CD4-positive, alpha-beta memory T cell (primary cell): ENCODE results near the gene GPR39. TPM values are rescaled to one million over a fixed set of nuclear protein-coding genes. Genes with fewer than 3 reads are reported as not detected.
"Not testable (repeated sequence)": the region's sequence is repeated elsewhere in the genome, so short reads cannot be mapped to it uniquely, and the experiment has no call there.

Experiments
- CTCF ChIA-PET: fragments of 350-600 bp; sonication (Branson Sonifier 250); formaldehyde crosslinking; loops from one replicate; lab custom pipeline; 2021; ENCODE audit warnings: inconsistent platforms; ENCODE audit not compliant: partially characterized antibody; lab: Charles Lee
- POLR2A ChIA-PET: fragments of 350-600 bp; sonication (Branson Sonifier 250); formaldehyde crosslinking; loops from one replicate; lab custom pipeline; 2021; ENCODE audit not compliant: partially characterized antibody; lab: Charles Lee
- DNase-seq, 5 donors: peaks; one replicate each; pipeline versions ENCODE4 v3.0.0 to v3.0.0-alpha.2; 2020 to 2022; ENCODE audit warnings: mixed read lengths in 1 of 5
- H3K27ac ChIP-seq: one replicate; pipeline ENCODE4 v1.7.0; 2013; ENCODE audit warnings: low read depth, low read length
- H3K27me3 ChIP-seq: 2 replicates; pipeline ENCODE4 v1.7.0; 2013; ENCODE audit warnings: mild to moderate bottlenecking, low read length, moderate library complexity; ENCODE audit not compliant: insufficient read depth
- H3K36me3 ChIP-seq: 2 replicates; pipeline ENCODE4 v1.7.0; 2013; ENCODE audit warnings: mild to moderate bottlenecking, low read length, moderate library complexity; ENCODE audit not compliant: insufficient read depth
- H3K4me1 ChIP-seq: 2 replicates; pipeline ENCODE4 v1.7.0; 2013; ENCODE audit warnings: mild to moderate bottlenecking, low read length, moderate library complexity; ENCODE audit not compliant: insufficient read depth
- H3K4me3 ChIP-seq, 2 donors: one replicate each; pipeline ENCODE4 v1.7.0; 2013; ENCODE audit warnings: low read length in 2 of 2, mild to moderate bottlenecking in 1 of 2
- H3K9me3 ChIP-seq, 2 donors: one replicate each; pipeline ENCODE4 v1.7.0; 2013; ENCODE audit warnings: low read length in 2 of 2, control low read depth in 1 of 2; ENCODE audit not compliant: control insufficient read depth in 1 of 2
- H3K27ac Mint-ChIP-seq, 7 donors: one replicate each; pipeline ENCODE4 v1.8.0; 2020 to 2021; ENCODE audit warnings: mixed read lengths in 7 of 7, mild to moderate bottlenecking in 6 of 7, inconsistent platforms in 3 of 7, moderate library complexity in 3 of 7
- H3K27me3 Mint-ChIP-seq, 2 donors: one replicate each; pipeline ENCODE4 v1.8.0; 2020 to 2021; ENCODE audit warnings: mixed read lengths in 2 of 2
- H3K36me3 Mint-ChIP-seq, 2 donors: one replicate each; pipeline ENCODE4 v1.8.0; 2020 to 2021; ENCODE audit warnings: mixed read lengths in 2 of 2, inconsistent platforms in 1 of 2, mild to moderate bottlenecking in 1 of 2
- H3K4me1 Mint-ChIP-seq, 4 donors: one replicate each; pipeline ENCODE4 v1.8.0; 2020 to 2021; ENCODE audit warnings: mixed read lengths in 4 of 4, mild to moderate bottlenecking in 1 of 4
- H3K4me3 Mint-ChIP-seq, 8 donors: one replicate each; pipeline ENCODE4 v1.8.0; 2020 to 2021; ENCODE audit warnings: mixed read lengths in 8 of 8, mild to moderate bottlenecking in 7 of 8, moderate library complexity in 6 of 8, inconsistent platforms in 3 of 8
- H3K9me3 Mint-ChIP-seq, 8 donors: one replicate each; pipeline ENCODE4 v1.8.0; 2020 to 2021; ENCODE audit warnings: mixed read lengths in 8 of 8, mild to moderate bottlenecking in 5 of 8, inconsistent platforms in 3 of 8, moderate library complexity in 1 of 8
- intact Hi-C: fragments of 100-400 bp; cut with micrococcal nuclease; formaldehyde crosslinking; loops from one replicate; pipeline ENCODE4 v1.15.1; 2023
- polyA plus RNA-seq, 2 donors: library from polyadenylated mRNA; unstranded; fragments of 300-500 nt; fragmentation: Illumina TruSeq; gene quantifications; one replicate each; pipeline ENCODE4 v1.2.3, GENCODE V29; 2021
- total RNA-seq, 2 experiments: library from RNA; stranded (reverse); gene quantifications; one replicate each; pipeline ENCODE4 v1.2.3, GENCODE V29; 2021

Gene GPR39
- total and polyA plus RNA-seq, 4 experiments from 2014 or later, result not detected

DNA sequence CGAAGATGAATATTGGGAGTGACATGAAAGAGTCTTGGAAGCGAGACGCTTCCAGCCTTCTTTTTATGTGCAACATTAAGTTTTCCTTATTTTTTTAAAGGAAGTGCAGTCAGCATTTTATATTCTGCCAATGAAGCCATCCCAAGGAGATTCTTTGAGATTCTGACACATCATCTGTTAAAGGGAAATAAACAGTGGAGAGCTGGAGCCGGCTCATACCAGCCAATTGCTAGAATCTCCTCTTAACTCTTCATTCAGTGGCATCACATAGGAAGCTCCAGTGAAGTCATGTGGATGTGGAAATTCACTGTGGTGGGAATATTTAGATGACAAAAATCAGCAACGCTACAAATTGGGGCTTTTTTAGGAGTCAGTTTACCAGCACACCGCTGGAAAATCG, 23.7 kb upstream of the GPR39 start:
- Mint-ChIP-seq H3K27ac (no peak overlapping the region), H3K4me1 (no peaks in the 10 kb centered on the region), H3K27me3 (peaks cover 0 to 1% of the 10 kb centered on the region in 2 donors), H3K9me3 (peaks cover 0 to 9% (median 4%) of the 10 kb centered on the region in 8 donors), H3K36me3 (no peaks in the 10 kb centered on the region), H3K4me3 (no peak overlapping the region)
- ChIA-PET CTCF (no interaction called here), POLR2A (no interaction called here)
- no peaks in the 10 kb centered on the region for H3K27me3 ChIP-seq
- no peaks in the 10 kb centered on the region for H3K9me3 ChIP-seq
- no peak overlapping the region for H3K27ac ChIP-seq
- no peaks in the 10 kb centered on the region for H3K36me3 ChIP-seq
- H3K4me1 ChIP-seq, result no peaks in the 10 kb centered on the region
- no peak overlapping the region for H3K4me3 ChIP-seq
- DNase-seq, result no peak
- intact Hi-C loops, result no loop called here

DNA sequence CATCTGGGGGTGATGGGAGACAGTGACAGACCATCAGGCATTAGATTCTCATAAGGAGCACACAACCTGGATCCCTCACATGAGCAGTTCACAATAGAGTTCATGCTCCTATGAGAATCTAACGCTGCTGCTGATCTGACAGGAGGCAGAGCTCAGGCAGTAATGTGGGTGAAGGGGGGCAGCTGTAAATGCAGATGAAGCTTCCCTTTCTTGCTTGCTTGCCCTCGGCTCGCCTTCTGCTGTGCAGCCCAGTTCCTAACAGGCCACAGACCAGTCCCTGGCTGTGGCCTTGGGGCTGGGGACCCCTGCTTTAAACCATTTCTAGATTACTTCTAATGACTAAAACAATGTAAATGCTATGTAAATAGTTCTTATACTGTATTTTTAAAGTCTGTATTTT, 19.6 kb upstream of the GPR39 start:
- CTCF ChIA-PET, H3K4me1 Mint-ChIP-seq, H3K27ac ChIP-seq, POLR2A ChIA-PET, H3K9me3 ChIP-seq, H3K4me1 ChIP-seq, H3K27me3 Mint-ChIP-seq, H3K36me3 ChIP-seq, H3K27ac Mint-ChIP-seq, intact Hi-C loops, H3K36me3 Mint-ChIP-seq, DNase-seq, H3K4me3 ChIP-seq, H3K27me3 ChIP-seq, H3K4me3 Mint-ChIP-seq: not testable (repeated sequence)
- H3K9me3 Mint-ChIP-seq, result peaks cover 0 to 12% (median 4%) of the 10 kb centered on the region in 8 donors

DNA sequence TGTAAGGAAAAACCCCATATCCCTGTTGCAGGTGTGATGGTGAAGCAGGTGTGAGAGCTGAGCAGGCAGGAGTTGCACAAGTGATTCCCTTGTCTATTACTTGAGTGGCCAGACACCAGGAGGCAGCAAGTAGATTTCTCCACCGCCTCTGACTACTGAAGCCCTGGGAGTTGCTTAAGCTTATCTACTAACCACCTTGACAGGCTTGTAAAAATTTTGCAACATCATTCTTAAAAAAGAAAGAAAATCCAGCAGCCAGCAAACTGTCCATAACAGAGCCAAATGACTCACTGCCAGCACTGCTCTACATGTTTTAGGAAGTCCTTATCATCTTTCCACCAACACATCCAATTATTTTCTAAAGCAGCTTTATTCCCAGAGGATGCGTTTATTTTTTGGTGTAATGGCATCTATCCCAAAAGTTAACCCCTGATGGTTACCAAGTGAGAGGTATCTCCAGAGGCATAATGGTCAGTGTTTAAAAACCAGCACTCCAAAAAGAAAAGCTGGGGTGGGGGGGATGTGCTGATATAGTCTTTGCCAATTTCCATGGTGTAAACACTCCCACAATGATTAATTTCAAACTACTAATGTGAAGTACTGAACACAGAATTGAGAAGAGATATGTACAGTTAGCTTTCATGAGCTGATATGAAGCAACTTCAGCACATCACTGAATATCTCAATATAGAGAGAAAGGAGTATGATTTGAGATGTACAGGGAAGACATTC, 16.3 kb upstream of the GPR39 start:
- H3K36me3 Mint-ChIP-seq, result no peaks in the 10 kb centered on the region
- no peak overlapping the region for H3K27ac ChIP-seq
- no peak for DNase-seq
- H3K27me3 ChIP-seq, result no peaks in the 10 kb centered on the region
- H3K4me3 Mint-ChIP-seq, result no peak overlapping the region
- H3K4me1 ChIP-seq, result no peaks in the 10 kb centered on the region
- POLR2A ChIA-PET, result no interaction called here
- no peaks in the 10 kb centered on the region for H3K27me3 Mint-ChIP-seq
- no peak overlapping the region for H3K4me3 ChIP-seq
- H3K9me3 ChIP-seq, result no peaks in the 10 kb centered on the region
- peaks cover 0 to 12% (median 4%) of the 10 kb centered on the region in 8 donors for H3K9me3 Mint-ChIP-seq
- intact Hi-C loops, result no loop called here
- CTCF ChIA-PET, result no interaction called here
- no peaks in the 10 kb centered on the region for H3K36me3 ChIP-seq
- H3K27ac Mint-ChIP-seq, result no peak overlapping the region
- no peaks in the 10 kb centered on the region for H3K4me1 Mint-ChIP-seq

DNA sequence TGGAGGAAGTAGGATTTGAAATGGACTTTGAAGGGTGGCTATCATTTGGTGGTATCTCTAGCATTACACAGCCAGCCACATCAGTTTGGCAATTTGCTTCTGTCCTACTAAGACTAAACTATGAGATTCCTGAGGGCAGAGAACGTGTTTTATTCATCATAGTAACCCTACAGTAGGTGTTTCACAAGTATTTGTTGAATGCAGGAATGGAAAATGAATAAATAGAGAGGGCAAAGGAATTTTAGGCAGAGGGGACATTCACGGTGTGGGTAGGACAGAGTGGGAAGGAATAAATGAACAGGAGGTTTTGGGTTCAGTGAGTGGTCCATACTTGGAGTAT, 15.7 kb upstream of the GPR39 start:
- Mint-ChIP-seq H3K4me3 (no peak overlapping the region), H3K27ac (no peak overlapping the region), H3K4me1 (no peaks in the 10 kb centered on the region), H3K27me3 (no peaks in the 10 kb centered on the region), H3K9me3 (peaks cover 0 to 12% (median 5%) of the 10 kb centered on the region in 8 donors), H3K36me3 (no peaks in the 10 kb centered on the region)
- H3K36me3 ChIP-seq, result no peaks in the 10 kb centered on the region
- POLR2A ChIA-PET, result no interaction called here
- H3K4me1 ChIP-seq, result no peaks in the 10 kb centered on the region
- no peaks in the 10 kb centered on the region for H3K9me3 ChIP-seq
- no peaks in the 10 kb centered on the region for H3K27me3 ChIP-seq
- no peak overlapping the region for H3K27ac ChIP-seq
- CTCF ChIA-PET, result no interaction called here
- H3K4me3 ChIP-seq, result no peak overlapping the region
- DNase-seq, result no peak
- intact Hi-C loops, result no loop called here

DNA sequence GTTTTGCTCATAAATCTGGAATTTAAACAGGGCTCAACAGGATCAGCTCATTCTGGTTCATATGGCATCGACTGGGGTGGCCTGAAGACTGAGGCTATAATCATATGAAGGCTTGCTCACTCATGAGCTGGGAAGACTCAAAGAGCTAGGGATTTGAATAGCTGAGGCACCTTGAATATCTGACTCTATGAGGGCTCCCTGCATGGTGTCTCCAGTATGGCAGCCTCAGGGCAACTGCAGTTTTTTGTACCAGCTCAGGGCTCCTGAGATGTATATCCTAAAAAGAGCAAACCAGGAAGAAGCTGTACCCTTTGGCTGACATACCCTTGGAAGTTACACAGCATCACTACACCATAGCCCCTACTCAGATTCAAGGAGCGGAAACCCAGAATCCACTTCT, 15.3 kb upstream of the GPR39 start:
- Mint-ChIP-seq H3K4me1 (no peaks in the 10 kb centered on the region), H3K27ac (no peak overlapping the region), H3K27me3 (no peaks in the 10 kb centered on the region), H3K36me3 (no peaks in the 10 kb centered on the region), H3K9me3 (peaks cover 0 to 9% (median 2%) of the 10 kb centered on the region in 8 donors), H3K4me3 (no peak overlapping the region)
- CTCF ChIA-PET, result no interaction called here
- H3K27me3 ChIP-seq, result no peaks in the 10 kb centered on the region
- no peaks in the 10 kb centered on the region for H3K36me3 ChIP-seq
- POLR2A ChIA-PET, result no interaction called here
- H3K4me3 ChIP-seq, result no peak overlapping the region
- intact Hi-C loops, result no loop called here
- H3K27ac ChIP-seq, result no peak overlapping the region
- H3K9me3 ChIP-seq, result no peaks in the 10 kb centered on the region
- DNase-seq, result no peak
- H3K4me1 ChIP-seq, result no peaks in the 10 kb centered on the region

DNA sequence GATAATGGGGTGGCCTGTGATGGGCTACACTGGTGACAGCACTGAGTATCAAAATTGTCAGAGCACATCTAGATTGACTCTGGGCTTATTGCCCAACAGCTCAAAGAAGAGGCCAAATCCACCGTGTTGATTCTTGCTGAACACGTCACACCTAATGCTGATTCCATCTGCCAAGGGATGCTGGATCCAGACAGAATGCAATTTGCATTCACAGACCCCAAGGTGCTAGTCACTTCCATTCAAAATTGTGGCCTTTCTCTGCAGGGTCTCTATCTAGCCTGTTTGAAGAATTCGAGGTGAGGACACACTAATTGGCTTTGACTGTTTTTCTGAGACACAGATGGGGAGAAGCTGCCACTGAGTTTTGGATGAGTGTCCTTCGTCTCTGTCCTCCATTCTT, 13.5 kb upstream of the GPR39 start:
- H3K4me1 Mint-ChIP-seq, result no peaks in the 10 kb centered on the region
- H3K9me3 Mint-ChIP-seq, result peaks cover 0 to 9% (median 4%) of the 10 kb centered on the region in 8 donors
- H3K4me3 Mint-ChIP-seq, result no peak overlapping the region
- no peaks in the 10 kb centered on the region for H3K4me1 ChIP-seq
- no peaks in the 10 kb centered on the region for H3K36me3 ChIP-seq
- no peaks in the 10 kb centered on the region for H3K27me3 Mint-ChIP-seq
- no peak overlapping the region for H3K27ac Mint-ChIP-seq
- no peak overlapping the region for H3K27ac ChIP-seq
- intact Hi-C loops, result no loop called here
- H3K36me3 Mint-ChIP-seq, result no peaks in the 10 kb centered on the region
- no peak for DNase-seq
- POLR2A ChIA-PET, result no interaction called here
- CTCF ChIA-PET, result no interaction called here
- no peak overlapping the region for H3K4me3 ChIP-seq
- H3K27me3 ChIP-seq, result no peaks in the 10 kb centered on the region
- no peaks in the 10 kb centered on the region for H3K9me3 ChIP-seq

DNA sequence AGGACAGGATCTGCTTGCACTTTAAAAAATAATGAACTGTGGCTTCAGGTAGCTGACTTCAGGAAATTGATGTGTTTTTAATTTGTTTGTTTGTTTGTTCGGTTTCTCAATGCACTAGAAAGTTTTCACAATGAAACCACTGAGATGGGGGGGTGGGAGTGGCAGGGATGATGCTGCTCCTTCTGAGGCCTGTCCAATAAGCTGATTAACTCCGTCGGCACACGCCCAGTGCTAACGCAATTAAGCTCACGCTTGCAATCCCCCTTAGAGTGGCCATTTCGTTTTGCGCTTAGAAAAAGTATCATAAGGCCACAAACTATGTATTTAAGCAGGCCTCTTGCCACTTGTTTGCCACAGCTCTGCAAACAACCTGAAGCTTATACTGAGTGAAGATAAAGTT, 12.5 kb upstream of the GPR39 start:
- Mint-ChIP-seq H3K4me1 (no peaks in the 10 kb centered on the region), H3K4me3 (no peak overlapping the region), H3K27me3 (no peaks in the 10 kb centered on the region), H3K9me3 (peaks cover 0 to 9% (median 3%) of the 10 kb centered on the region in 8 donors), H3K36me3 (no peaks in the 10 kb centered on the region), H3K27ac (no peak overlapping the region)
- ChIA-PET CTCF (no interaction called here), POLR2A (no interaction called here)
- Histone ChIP-seq H3K4me1 (no peaks in the 10 kb centered on the region), H3K4me3 (no peak overlapping the region), H3K9me3 (no peaks in the 10 kb centered on the region), H3K36me3 (no peaks in the 10 kb centered on the region), H3K27me3 (no peaks in the 10 kb centered on the region), H3K27ac (no peak overlapping the region)
- intact Hi-C loops, result no loop called here
- DNase-seq, result no peak

DNA sequence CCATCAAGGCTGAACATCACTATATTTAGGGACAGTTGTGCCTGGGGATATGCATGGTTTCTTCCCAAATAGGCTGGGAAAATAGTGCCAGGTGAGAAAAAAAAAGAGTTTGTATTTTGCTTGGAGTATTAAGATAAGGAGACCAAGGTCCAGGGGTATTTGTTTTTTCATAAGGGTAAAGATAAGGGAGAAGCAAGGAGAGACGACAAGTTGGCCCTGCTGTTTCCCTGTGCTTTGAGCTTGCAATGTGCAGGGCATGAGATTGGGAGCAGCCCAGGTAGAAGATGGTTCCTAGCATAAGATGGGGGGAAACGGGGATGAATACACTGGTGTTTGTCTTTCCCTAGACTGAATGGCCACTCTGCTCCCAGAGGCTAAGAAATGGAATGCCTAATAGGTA, 8.8 kb upstream of the GPR39 start:
- Mint-ChIP-seq H3K4me1 (no peaks in the 10 kb centered on the region), H3K36me3 (no peaks in the 10 kb centered on the region), H3K27ac (no peak overlapping the region), H3K9me3 (peaks cover 0 to 12% (median 4%) of the 10 kb centered on the region in 8 donors), H3K27me3 (no peaks in the 10 kb centered on the region), H3K4me3 (no peak overlapping the region)
- no peaks in the 10 kb centered on the region for H3K27me3 ChIP-seq
- no peaks in the 10 kb centered on the region for H3K4me1 ChIP-seq
- H3K36me3 ChIP-seq, result no peaks in the 10 kb centered on the region
- no peak overlapping the region for H3K27ac ChIP-seq
- POLR2A ChIA-PET, result no interaction called here
- intact Hi-C loops, result no loop called here
- no peak overlapping the region for H3K4me3 ChIP-seq
- CTCF ChIA-PET, result no interaction called here
- no peaks in the 10 kb centered on the region for H3K9me3 ChIP-seq
- DNase-seq, result no peak
